ENCODE results near the gene ANKRD17.

The ANKRD17 gene

GRCh38 chr4:73193155-73193554, 65.4 kb downstream of the ANKRD17 start:
- no peak for TF ChIP-seq CTCF (conservative IDR thresholded peaks at IDR 0.05; ENCODE audit: low read depth)
- no peak for DNase-seq (ENCODE audit: low spot score)
- no peak overlapping the region for H3K27ac ChIP-seq
- CTCF ChIA-PET = no interaction called here
- POLR2A ChIA-PET (ENCODE audit: low non-redundant PET) = no interaction called here

- ChIA-PET CTCF (no interaction called here), POLR2A (ENCODE audit: low non-redundant PET) (interaction anchor here (0.7 kb wide), 1 partner anchor 18 kb away, joined by 5 read pairs; no protein-coding TSS in a partner anchor)
- no peak overlapping the region for H3K27ac ChIP-seq
- TF ChIP-seq CTCF (conservative IDR thresholded peaks at IDR 0.05; ENCODE audit: low read depth) = no peak
- DNase-seq (ENCODE audit: low spot score) = no peak
Measured at GRCh38 chr4:73189274-73189810, 69.3 kb downstream of the ANKRD17 start.

GRCh38 chr4:73187325-73187724, 71.3 kb downstream of the ANKRD17 start:
- DNase-seq (ENCODE audit: low spot score) = no peak
- TF ChIP-seq CTCF (conservative IDR thresholded peaks at IDR 0.05; ENCODE audit: low read depth) = no peak
- ChIA-PET CTCF (interaction anchor here (0.6 to 1.0 kb wide), 3 partner anchors 15 to 70 kb away, joined by 3 to 5 read pairs (median 3); no protein-coding TSS in a partner anchor), POLR2A (ENCODE audit: low non-redundant PET) (no interaction called here)
- no peak overlapping the region for H3K27ac ChIP-seq

- POLR2A ChIA-PET (ENCODE audit: low non-redundant PET) = no interaction called here
- CTCF ChIA-PET = no interaction called here
- DNase-seq (ENCODE audit: low spot score) = no peak
- H3K27ac ChIP-seq = no peak overlapping the region
- TF ChIP-seq CTCF (conservative IDR thresholded peaks at IDR 0.05; ENCODE audit: low read depth) = no peak
Measured at GRCh38 chr4:73185903-73186302, 72.7 kb downstream of the ANKRD17 start.

- DNase-seq (ENCODE audit: low spot score) = no peak
- no peak overlapping the region for H3K27ac ChIP-seq
- ChIA-PET CTCF (no interaction called here), POLR2A (ENCODE audit: low non-redundant PET) (no interaction called here)
- TF ChIP-seq CTCF (conservative IDR thresholded peaks at IDR 0.05; ENCODE audit: low read depth) = no peak
Measured at GRCh38 chr4:73181231-73181630, 77.4 kb downstream of the ANKRD17 start.

- H3K27ac ChIP-seq = no peak overlapping the region
- no peak for TF ChIP-seq CTCF (conservative IDR thresholded peaks at IDR 0.05; ENCODE audit: low read depth)
- DNase-seq (ENCODE audit: low spot score) = no peak
- POLR2A ChIA-PET (ENCODE audit: low non-redundant PET) = no interaction called here
- CTCF ChIA-PET = no interaction called here
Measured at GRCh38 chr4:73178389-73178788, 80.2 kb downstream of the ANKRD17 start.
